HG03378 (cell line): ENCODE data around the gene ADD3.

Experiments
- ATAC-seq: cut with Tn5 transposase; IDR thresholded peaks from one replicate; pipeline ENCODE4 v1.9.1; 2021; ENCODE audit warnings: mild to moderate bottlenecking, moderate library complexity; ENCODE audit not compliant: unreplicated experiment

The ADD3 gene

GRCh38 chr10:110058212-110058611 lies 50.4 kb downstream of the ADD3 start:
- ATAC-seq, result no peak

GRCh38 chr10:110059925-110060324 lies 52.1 kb downstream of the ADD3 start:
- ATAC-seq, result no peak

GRCh38 chr10:110061687-110062086 lies 53.9 kb downstream of the ADD3 start:
- ATAC-seq, result no peak

- ATAC-seq, result no peak
These were observed 57.5 kb downstream of the ADD3 start for GRCh38 chr10:110065269-110065668.

DNA sequence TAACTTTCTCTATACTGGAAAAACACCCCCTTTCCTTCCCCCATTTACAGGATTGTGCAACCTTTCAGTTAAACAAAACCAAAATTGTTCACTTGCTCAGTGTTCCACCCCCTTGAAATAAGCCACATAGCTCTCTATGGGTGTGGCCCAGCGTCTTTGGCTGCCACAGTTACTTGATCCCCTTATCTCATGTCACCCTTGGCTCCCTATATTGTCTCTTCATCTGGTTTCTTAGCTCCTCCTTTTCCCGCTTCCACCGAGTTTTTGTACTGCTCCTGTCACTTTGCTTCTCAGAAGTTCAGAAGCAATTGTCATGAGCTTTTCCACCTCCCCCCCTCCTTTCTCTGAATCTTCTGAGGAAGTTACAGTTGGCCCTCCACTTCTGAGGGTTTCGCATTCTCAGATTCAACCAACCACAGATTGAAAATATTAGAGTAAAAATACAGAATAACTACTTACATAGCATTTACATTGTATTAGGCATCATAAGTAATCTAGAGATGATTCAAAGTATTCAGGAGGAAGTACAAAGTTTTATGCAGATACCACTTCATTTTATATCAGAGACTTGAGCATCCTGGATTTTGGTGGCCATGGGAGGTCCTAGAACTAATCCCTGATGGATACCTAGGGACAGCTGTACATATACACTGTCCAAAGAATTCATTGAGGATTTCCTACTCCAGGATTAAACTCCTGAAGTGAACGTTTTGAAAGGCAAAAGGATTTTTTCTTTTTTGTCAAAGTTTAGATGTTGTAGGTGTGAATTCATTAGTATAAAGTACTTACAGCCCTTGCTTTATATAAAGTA lies 60.4 kb downstream of the ADD3 start:
- peak; percentile 30 for ATAC-seq

- ATAC-seq, result no peak
These were observed 61.0 kb downstream of the ADD3 start for GRCh38 chr10:110068780-110069179.

DNA sequence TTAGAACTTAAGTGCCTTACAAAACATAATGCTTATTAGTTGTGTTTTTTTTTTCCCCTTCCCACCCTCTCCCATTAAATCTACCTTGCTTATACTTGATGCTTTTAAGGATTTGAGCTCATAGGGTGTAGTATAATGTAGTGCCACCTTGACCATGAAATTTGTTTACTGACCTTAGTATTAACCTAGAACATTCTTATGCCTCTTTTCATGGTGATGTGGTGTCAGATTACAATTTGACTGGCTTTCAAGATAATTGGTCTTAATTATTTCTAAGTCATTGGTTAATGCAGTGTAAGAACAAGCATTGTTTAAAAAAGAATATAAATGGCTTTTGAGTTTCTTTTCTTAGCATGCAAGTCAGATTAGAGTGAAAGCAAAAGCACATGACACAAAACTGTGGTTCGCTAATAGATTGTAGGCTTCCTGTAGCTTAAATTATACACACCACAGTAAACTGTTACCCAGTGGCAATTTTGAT lies 61.8 kb downstream of the ADD3 start:
- ATAC-seq, result peak; percentile 74

GRCh38 chr10:110073896-110074295 lies 66.1 kb downstream of the ADD3 start:
- ATAC-seq, result no peak

GRCh38 chr10:110074298-110074697 lies 66.5 kb downstream of the ADD3 start:
- ATAC-seq, result no peak

DNA sequence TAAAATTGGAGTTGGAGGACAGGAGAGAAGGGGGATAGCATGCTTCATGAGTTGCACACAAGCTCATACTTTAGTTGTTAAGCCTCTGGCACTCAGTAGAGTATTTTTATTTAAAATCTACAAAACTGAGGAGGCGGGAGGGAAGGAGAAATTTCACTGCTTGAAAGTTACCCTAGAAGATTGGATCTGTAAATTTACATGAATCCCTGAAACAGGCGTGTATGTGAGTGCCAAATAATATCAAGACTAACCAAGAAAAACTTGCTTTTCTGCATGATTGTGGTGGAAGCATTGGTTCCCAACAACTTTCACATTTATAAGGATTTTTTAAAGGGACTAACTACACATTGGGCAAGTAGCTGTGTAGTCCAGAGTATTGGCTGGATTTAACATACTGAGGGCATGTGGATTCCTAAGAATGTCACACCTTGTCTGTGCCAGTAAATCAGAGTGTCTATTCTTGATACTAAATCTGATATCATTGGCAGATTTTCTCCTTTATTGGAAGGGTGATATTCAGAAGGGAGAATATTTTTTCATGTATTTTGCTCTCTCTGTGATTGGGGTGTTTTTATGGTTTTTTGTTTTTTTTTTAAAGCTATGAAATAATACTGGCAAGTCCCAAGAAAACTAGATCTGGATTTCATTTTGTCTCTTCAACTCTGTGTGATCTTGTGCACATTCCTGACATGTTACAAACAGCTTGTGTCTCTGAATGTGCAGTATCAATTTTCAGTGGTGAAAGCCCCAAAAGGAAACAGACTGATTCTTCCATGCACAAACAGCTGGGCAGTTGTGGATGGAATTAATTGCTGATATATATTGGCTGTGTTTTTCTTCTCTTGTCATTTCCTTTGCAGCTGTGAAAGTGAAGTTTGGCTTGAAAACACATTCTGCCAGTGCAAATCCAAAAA lies 67.2 kb downstream of the ADD3 start:
- no peak for ATAC-seq

DNA sequence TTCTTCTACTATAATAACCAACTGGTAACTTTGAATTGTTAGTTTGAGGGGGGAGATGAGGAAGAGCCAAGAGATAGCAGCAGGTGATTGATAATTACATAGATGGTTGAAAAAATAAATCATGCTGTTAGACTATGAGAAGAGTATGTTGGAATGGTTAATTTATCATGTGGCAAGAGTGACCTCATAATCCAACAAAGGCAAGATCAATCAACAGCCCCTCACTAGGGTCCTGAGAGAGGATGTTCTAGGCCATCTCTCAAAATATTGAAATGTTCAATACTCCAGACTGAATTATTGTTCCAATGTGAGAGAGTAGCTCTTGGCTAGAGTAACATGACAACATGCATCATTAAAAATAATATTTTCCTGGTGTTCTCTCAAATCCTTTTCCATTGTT lies 67.9 kb downstream of the ADD3 start:
- no peak for ATAC-seq

GRCh38 chr10:110076559-110077318 lies 69.0 kb downstream of the ADD3 start:
- peak; percentile 78 for ATAC-seq

- no peak for ATAC-seq
These were observed 69.8 kb downstream of the ADD3 start for GRCh38 chr10:110077436-110078130.

- ATAC-seq, result no peak
These were observed 70.5 kb downstream of the ADD3 start for GRCh38 chr10:110078317-110078716.

DNA sequence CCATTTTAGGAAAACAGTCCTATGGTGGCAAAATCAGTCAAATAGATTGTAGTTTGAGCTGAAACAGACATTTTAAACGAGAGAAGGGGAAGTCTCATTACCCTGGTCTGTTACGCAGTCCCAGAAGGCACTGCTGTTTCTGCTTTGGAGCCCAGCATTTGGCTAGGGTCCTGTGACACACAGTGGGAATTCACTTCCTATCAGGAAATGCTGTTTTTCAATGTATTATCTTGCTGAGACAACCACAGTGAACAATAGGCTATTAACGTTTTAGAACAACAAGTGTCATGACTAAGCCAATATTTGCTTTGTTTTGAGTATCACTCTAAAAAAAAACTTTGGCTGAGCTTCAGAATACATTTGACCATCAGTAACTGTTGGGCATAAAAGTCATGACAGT lies 74.1 kb downstream of the ADD3 start:
- no peak for ATAC-seq

DNA sequence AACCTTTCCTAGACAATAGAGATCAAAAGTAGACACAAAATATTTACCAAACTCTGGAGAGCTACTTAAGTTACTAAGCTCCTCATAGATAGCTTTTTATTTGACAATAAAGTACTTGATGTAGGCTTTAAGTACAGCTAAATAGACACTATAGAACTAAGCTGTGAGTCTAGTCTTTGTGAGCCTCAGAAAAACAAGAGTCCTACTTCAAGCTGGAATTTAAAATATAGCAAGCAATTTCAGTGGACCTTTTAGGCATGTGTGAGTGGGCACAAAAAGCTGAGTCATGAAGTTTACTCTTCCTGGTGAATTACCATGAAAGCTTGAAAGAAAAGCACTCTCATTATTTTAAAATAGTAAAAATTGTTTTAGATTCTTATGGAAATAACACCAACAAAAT lies 76.1 kb downstream of the ADD3 start:
- no peak for ATAC-seq

DNA sequence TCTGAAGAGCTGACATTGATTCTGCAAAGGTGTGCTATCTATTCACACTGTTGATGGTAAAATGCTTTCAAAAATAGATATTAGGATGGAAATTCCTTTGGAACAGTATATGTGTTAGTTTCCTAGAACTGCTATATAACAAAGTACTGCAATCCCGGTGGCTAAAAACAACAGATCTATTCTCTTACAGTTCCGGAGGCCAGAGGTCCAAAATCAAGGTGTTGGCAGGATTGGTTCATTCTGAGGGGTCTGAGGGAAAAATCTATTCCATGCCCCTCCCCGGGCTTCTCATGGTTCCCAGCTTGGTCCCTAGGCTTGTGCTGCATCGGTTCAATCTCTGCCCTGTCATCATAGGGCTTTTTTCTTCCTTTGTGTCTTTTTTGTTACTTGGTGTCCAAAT lies 79.9 kb downstream of the ADD3 start:
- no peak for ATAC-seq

GRCh38 chr10:110088367-110089104 lies 80.8 kb downstream of the ADD3 start:
- no peak for ATAC-seq

DNA sequence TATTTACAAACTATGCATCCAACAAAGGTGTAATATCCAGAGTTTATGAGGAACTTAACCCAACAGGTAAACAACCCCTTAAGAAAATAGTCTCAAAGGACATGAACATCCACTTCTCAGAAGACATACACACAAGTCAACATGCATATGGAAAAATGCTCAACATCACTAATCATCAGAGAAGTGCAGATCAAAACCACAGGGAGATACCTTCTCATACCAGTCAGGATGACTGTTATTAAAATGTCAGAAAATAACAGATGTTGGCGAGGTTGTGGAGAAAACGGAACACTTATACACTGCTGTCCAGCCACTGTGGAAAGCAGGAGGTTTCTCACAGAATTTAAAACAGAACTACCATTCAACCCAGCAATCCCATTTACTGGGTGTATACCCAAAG lies 84.0 kb downstream of the ADD3 start:
- ATAC-seq, result no peak

- ATAC-seq, result no peak
These were observed 85.9 kb downstream of the ADD3 start for GRCh38 chr10:110093722-110094121.
